ENCODE results near the gene CNOT6L. TPM values are rescaled to one million over a fixed set of nuclear protein-coding genes. Genes with fewer than 3 reads are reported as not detected.
A peak's percentile ranks its signal among the peaks of the same experiment; 100 is the strongest.

CNOT6L gene
- total RNA-seq, 1 experiment from 2014 or later = 14.5 TPM

DNA sequence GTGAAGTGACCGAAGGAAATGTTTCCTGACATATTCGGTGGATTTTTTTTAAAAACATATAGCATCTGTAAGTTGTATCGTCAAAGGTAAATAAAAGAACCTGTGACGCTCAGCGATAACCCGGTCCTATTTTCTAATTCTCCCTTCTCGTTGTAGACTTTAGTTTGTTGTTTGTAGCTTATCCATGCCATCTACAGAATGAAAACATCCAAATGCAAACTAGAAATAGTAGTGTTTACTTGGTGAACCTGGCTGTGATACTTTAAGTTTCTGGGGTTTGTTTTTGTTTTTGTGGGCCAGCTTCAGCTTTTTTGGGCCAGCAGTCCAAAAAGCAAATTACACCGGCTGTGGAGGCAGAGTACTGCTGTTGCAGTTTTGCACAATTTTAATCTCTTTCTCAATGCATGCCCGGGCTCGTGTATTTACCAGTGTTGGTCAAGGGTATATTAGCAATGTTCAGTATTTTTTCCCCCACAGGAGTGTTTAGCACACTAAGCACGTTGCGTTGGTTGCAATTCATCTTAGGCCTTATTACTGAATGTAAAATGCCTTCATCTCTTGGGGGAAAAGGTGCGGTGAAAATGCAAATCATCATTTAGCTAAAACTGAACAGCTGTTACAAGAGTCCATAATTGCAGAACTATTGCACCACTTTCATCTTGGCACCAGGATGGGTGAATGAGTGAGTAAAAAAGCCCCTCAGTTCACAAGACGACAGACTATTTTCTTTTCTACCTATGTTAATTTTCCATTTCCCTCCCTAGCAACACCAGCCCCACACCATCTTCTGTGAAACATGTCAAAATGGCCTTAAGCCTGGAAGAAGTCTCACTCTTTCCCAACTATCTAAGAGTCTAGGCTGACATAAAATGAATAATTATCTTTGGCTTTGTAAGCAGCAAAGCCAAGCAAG, 1.7 kb upstream of the CNOT6L start:
- Histone ChIP-seq H3K56ac (ENCODE audit: insufficient read length, low read depth, low read length) (no peak overlapping the region), H3K79me1 (ENCODE audit: insufficient read depth, low read depth, low read length, poor library complexity, severe bottlenecking) (no peaks in the 10 kb centered on the region), H3T11ph (ENCODE audit: low read length) (no peak overlapping the region), H3K14ac (ENCODE audit: insufficient read depth, low read length) (no peak overlapping the region), H3K23me2 (ENCODE audit: insufficient read length, low read depth, low read length, poor library complexity, severe bottlenecking) (peaks cover 8% of the 10 kb centered on the region), H3K23ac (ENCODE audit: insufficient read length, low read depth, low read length) (no peak overlapping the region), H4K8ac (replicated peaks; ENCODE audit: insufficient read length, low read depth, low read length) (no peak overlapping the region), H3K9ac (ENCODE audit: extremely low read depth, insufficient read length, low read length) (peak overlapping the region; percentile 78), H2BK5ac (ENCODE audit: insufficient read length, low read length) (no peak overlapping the region), H2BK20ac (ENCODE audit: low read depth, low read length, poor library complexity, severe bottlenecking) (no peak overlapping the region), H3K9me3 (ENCODE audit: control insufficient read depth, low read depth, low read length) (no peaks in the 10 kb centered on the region), H3K4me1 (ENCODE audit: insufficient read depth, low read length) (no peaks in the 10 kb centered on the region; the same call in 1 of the 2 replicates), H2BK120ac (ENCODE audit: low read depth, low read length, poor library complexity, severe bottlenecking) (no peak overlapping the region), H2AK5ac (ENCODE audit: insufficient read length, low read length) (no peak overlapping the region), H4K91ac (ENCODE audit: insufficient read length, low read depth, low read length) (no peak overlapping the region), H2BK15ac (ENCODE audit: low read depth, low read length) (no peak overlapping the region), H3K27ac (ENCODE audit: insufficient read length, low read depth, low read length) (no peak overlapping the region), H3K79me2 (ENCODE audit: insufficient read depth, low read length) (no peaks in the 10 kb centered on the region; the same call in 1 of the 2 replicates), H3K27me3 (ENCODE audit: insufficient read depth, low read length) (no peaks in the 10 kb centered on the region), H3K18ac (ENCODE audit: insufficient read length, low read depth, low read length) (no peak overlapping the region), H3K4ac (ENCODE audit: low read depth, low read length) (no peak overlapping the region), H2AFZ (ENCODE audit: low read length) (peak overlapping the region; percentile 3), H4K5ac (ENCODE audit: insufficient read length, low read depth, low read length) (no peak overlapping the region), H3K4me2 (ENCODE audit: insufficient read depth, insufficient read length, low read length) (peak overlapping the region; percentile 69), H2BK12ac (ENCODE audit: insufficient read length, low read depth, low read length) (no peak overlapping the region), H4K20me1 (ENCODE audit: control insufficient read depth, insufficient read depth, insufficient read length) (no peaks in the 10 kb centered on the region)
- no peak for DNase-seq
- Mint-ChIP-seq H3K9me3 (peaks cover 0 to 3% of the 10 kb centered on the region in 2 experiments; a peak in 3 of 5 replicates), H3K27me3 (ENCODE audit: low read depth) (peaks cover 9% of the 10 kb centered on the region; the same call in 1 of the 2 replicates), H3K4me3 (peak overlapping the region; percentile 94 to 97), H3K4me1 (peaks cover 14 to 17% of the 10 kb centered on the region in 2 experiments), H3K36me3 (ENCODE audit: insufficient read depth in 1 of 3, low read depth in 3 of 3) (no peaks in the 10 kb centered on the region; a peak in 1 of 7 replicates), H3K27ac (peak overlapping the region in 1 of 3 experiments; percentile 97; a peak in 3 of 7 replicates)
- TF ChIP-seq, protein P1, sequence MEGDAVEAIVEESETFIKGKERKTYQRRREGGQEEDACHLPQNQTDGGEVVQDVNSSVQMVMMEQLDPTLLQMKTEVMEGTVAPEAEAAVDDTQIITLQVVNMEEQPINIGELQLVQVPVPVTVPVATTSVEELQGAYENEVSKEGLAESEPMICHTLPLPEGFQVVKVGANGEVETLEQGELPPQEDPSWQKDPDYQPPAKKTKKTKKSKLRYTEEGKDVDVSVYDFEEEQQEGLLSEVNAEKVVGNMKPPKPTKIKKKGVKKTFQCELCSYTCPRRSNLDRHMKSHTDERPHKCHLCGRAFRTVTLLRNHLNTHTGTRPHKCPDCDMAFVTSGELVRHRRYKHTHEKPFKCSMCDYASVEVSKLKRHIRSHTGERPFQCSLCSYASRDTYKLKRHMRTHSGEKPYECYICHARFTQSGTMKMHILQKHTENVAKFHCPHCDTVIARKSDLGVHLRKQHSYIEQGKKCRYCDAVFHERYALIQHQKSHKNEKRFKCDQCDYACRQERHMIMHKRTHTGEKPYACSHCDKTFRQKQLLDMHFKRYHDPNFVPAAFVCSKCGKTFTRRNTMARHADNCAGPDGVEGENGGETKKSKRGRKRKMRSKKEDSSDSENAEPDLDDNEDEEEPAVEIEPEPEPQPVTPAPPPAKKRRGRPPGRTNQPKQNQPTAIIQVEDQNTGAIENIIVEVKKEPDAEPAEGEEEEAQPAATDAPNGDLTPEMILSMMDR (conservative IDR thresholded peaks at IDR 0.05) = no peak
- no CpG with 5 or more reads among the region's 14 CpGs for WGBS (ENCODE audit: extremely low coverage, insufficient read length, low lambda C conversion rate)

All from H9 (cell line).